Measurements from ENCODE around the gene OBSCN.

The OBSCN gene

GRCh38 chr1:228416217-228416933, 208.5 kb downstream of the OBSCN start, which contains the start of gene TRIM17:
TRIM17 (minus strand) TSS chr1:228416861; CDS start chr1:228415072, 1,789 bp downstream.
- Histone ChIP-seq H3K4me3 (replicated peaks; ENCODE audit: insufficient read depth, low read length) (no peak within 1 kb of the TSS), H3K27ac (replicated peaks) (no peak within 1 kb of the TSS), H3K27me3 (ENCODE audit: insufficient read depth, poor library complexity, severe bottlenecking) (peaks cover 30% of the 10 kb centered on the region)
- no peak for DNase-seq (ENCODE audit: low read depth in 1 of 2, low spot score in 1 of 2)
- TF ChIP-seq GABPA (IDR thresholded peaks at IDR 0.05; ENCODE audit: low read depth) (no peak), SPI1 (IDR thresholded peaks at IDR 0.05; ENCODE audit: borderline replicate concordance, low read depth) (no peak)

- Histone ChIP-seq H3K27ac (replicated peaks) (no peak overlapping the region), H3K4me3 (replicated peaks; ENCODE audit: insufficient read depth, low read length) (no peak overlapping the region), H3K27me3 (ENCODE audit: insufficient read depth, poor library complexity, severe bottlenecking) (peaks cover 30% of the 10 kb centered on the region)
- no peak for DNase-seq (ENCODE audit: low read depth in 1 of 2, low spot score in 1 of 2)
- TF ChIP-seq GABPA (IDR thresholded peaks at IDR 0.05; ENCODE audit: low read depth), result no peak
- no peak for TF ChIP-seq REST (IDR thresholded peaks at IDR 0.05; ENCODE audit: insufficient replicate concordance, low read depth)
- TF ChIP-seq POLR2AphosphoS5 (IDR thresholded peaks at IDR 0.05; ENCODE audit: low read depth), result no peak
- no peak for TF ChIP-seq SPI1 (IDR thresholded peaks at IDR 0.05; ENCODE audit: borderline replicate concordance, low read depth)
- no peak for TF ChIP-seq CTCF (IDR thresholded peaks at IDR 0.05; ENCODE audit: insufficient read depth, low read length)
Observed at GRCh38 chr1:228417061-228417460, 209.2 kb downstream of the OBSCN start.

GRCh38 chr1:228417483-228418203, 209.8 kb downstream of the OBSCN start:
- no peak for DNase-seq (ENCODE audit: low read depth in 1 of 2, low spot score in 1 of 2)
- H3K27me3 ChIP-seq (ENCODE audit: insufficient read depth, poor library complexity, severe bottlenecking), result peaks cover 30% of the 10 kb centered on the region
- H3K4me3 ChIP-seq (replicated peaks; ENCODE audit: insufficient read depth, low read length), result no peak overlapping the region
- TF ChIP-seq GABPA (IDR thresholded peaks at IDR 0.05; ENCODE audit: low read depth) (no peak), CTCF (IDR thresholded peaks at IDR 0.05; ENCODE audit: insufficient read depth, low read length) (no peak), REST (IDR thresholded peaks at IDR 0.05; ENCODE audit: insufficient replicate concordance, low read depth) (no peak), SPI1 (IDR thresholded peaks at IDR 0.05; ENCODE audit: borderline replicate concordance, low read depth) (no peak), POLR2AphosphoS5 (IDR thresholded peaks at IDR 0.05; ENCODE audit: low read depth) (no peak)
- H3K27ac ChIP-seq (replicated peaks), result no peak overlapping the region

Measured in HL-60 (cell line).